Measurements from ENCODE around the gene LYRM4.
"Not testable (repeated sequence)": the region's sequence is repeated elsewhere in the genome, so short reads cannot be mapped to it uniquely, and the experiment has no call there.

LYRM4 gene

GRCh38 chr6:5139828-5140771 is 120.7 kb downstream of the LYRM4 start:
- DNase-seq: no peak

GRCh38 chr6:5138995-5139827 is 121.5 kb downstream of the LYRM4 start:
- DNase-seq: no peak

- no peak for DNase-seq
Measured at GRCh38 chr6:5136851-5137250, 123.9 kb downstream of the LYRM4 start.

- DNase-seq: peak; percentile 24
Measured at GRCh38 chr6:5135788-5136376, 124.9 kb downstream of the LYRM4 start.

- DNase-seq: no peak
Measured at GRCh38 chr6:5133943-5134342, 126.8 kb downstream of the LYRM4 start.

GRCh38 chr6:5132731-5133130 is 128.0 kb downstream of the LYRM4 start:
- DNase-seq: no peak

DNA sequence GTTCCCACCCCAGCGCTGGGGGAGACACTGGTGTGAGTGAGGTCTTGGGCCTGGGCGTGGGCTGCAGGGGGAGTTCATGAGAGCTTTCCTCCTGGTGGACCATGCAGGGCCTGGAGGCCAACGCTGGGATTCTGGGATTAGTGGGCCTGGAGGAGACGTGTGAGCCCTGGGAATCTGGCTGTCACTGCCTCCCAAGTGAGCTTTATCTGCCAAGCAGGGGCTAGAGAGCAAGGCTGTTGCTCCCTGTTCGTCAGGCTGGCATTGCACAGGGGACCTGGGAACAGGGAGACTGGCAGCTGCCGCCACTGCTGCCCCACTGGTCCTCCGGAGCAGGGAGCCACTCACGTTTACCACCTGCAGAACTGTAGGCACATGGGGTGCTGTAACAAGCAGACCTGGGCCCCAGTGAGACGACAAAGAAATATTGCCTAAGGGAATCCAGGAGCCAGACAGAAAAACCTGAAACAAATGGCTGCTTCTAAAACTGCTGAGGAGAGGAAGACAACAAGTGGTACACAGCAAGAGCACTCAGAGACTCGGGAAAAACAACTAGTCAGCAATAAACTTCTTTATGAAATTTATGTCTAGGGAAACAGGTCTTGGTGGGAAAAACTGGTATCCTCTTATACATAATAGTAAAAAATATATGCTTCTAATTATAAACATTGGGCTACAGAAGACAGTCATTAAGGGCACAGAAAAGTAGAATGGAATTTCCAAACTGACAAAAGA is 130.4 kb downstream of the LYRM4 start:
- no peak for DNase-seq

GRCh38 chr6:5128351-5128750 is 132.4 kb downstream of the LYRM4 start:
- no peak for DNase-seq

- no peak for DNase-seq
Measured at GRCh38 chr6:5127106-5127687, 133.6 kb downstream of the LYRM4 start.

GRCh38 chr6:5126214-5126613 is 134.5 kb downstream of the LYRM4 start:
- DNase-seq: no peak

DNA sequence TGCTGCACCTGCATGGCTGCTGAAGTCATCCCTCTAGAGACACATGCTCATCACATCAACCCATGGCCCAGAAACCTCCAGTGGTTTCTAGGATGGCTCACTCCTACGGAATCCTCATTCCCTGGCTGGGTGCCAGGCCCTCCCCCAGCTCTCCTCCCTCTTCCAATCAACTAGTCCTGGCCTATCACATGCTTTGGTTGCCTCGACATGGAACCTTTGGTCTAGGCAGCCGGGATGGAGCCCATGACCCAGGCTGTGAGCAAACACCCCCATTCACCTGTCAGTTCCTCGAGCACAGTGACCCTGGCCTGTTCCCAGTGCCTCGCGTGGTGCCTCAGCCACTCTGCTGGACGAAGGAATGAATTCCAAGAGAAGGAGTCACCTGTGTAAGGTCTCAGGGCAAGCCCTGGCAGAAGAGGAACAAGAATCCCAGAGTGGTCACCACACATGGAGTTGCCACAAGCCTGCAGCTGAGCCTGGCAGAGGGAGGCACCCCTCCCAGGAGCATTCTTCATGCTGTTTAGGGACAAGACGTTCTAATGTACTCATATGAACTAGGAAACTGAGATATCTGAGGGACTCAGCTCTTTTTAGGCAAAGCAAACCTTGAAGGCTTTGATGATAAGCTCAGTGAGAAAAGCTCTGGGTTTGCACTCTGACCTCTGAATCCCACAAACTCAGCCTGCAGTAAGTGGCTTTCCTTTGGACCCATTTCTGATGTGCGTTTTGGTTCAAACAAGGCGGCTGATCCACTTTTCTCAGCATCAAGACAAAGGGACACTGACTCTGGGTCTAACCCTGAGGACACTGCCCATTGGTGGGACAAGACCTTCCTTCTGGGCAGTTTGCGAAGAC is 135.4 kb downstream of the LYRM4 start:
- no peak for DNase-seq

- DNase-seq: no peak
Measured at GRCh38 chr6:5124526-5124925, 136.2 kb downstream of the LYRM4 start.

GRCh38 chr6:5123296-5124143 is 137.2 kb downstream of the LYRM4 start:
- DNase-seq: no peak

DNA sequence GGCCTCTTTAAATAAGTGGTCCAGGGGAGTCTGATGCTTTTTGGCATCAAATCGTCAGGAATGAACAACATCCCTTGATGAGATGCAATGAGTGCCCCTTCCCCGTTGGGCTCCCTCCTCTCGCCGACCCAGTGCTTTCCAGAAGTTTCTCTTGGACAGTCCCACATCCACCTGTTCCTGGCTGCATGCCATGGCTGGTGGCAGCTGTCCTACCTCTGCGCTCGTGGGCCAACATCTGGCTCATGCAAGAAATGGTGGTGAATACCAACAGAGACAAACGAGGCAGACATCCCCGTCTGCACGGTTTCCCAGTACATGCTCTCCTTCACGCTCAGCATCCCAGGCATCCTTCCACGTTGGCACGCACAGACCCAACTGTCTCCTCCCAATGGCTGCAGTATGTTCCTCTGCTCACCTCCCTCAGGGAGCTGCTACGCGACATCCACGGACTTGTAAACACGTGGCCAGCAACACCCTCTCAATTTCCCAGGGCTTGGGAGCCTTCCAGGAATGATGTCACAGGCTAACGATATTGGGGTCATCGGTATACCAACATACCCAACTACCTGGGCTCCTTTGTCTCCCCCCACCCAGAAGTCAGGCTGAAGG is 138.1 kb downstream of the LYRM4 start:
- no peak for DNase-seq

DNA sequence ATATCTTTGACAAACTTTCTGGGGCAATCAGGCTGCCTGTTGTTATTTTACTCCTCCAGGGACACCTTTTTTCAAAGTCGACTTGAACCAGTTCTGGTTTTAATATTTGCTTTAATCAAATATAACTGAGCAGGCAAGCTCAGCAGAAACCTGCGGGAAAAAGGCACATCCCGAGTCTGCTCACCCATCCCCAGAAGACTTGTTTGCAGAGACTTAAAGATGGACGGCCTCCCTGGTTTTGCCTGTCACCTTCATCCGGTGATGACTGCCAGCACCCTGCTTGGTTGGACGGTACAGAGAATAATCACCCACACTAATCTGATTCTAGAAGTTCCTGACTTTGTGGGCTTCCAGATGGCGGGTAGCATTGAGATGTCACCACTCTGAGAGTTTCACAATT is 138.8 kb downstream of the LYRM4 start:
- DNase-seq: no peak

- no peak for DNase-seq
Measured at GRCh38 chr6:5121479-5121878, 139.3 kb downstream of the LYRM4 start.

DNA sequence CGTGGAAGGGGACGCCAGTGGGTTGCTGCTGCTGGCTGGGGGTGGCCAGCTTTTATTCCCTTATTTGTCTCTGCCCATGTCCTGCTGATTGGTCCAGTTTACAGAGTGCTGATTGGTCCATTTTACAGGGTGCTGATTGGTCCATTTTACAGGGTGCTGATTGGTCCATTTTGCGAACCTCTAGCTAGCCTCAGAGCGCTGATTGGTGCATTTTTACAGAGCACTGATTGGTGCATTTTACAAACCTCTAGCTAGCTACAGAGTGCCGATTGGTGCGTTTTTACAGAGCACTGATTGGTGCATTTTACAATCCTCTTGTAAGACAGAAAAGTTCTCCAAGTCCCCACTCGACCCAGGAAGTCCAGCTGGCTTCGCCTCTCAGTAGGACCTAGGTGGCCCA is 140.2 kb downstream of the LYRM4 start:
- not testable (repeated sequence) for DNase-seq

DNA sequence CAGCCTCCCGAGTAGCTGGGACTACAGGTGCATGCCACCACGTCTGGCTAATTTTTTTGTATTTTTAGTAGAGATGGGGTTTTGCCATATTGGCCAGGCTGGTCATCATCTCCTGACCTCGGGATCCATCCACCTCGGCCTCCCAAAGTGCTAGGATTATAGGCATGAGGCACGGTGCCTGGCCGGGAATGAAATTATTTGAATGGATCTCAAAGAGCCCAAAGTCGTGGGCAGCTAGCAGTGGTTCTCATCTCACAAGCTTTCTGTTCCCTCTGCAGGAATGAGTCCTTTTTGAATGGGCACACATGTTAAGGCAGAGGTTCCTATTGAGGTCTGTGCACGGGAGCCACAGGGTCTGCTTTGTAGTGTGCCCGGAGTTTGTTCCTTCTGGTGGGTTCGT is 140.7 kb downstream of the LYRM4 start:
- DNase-seq: no peak

DNA sequence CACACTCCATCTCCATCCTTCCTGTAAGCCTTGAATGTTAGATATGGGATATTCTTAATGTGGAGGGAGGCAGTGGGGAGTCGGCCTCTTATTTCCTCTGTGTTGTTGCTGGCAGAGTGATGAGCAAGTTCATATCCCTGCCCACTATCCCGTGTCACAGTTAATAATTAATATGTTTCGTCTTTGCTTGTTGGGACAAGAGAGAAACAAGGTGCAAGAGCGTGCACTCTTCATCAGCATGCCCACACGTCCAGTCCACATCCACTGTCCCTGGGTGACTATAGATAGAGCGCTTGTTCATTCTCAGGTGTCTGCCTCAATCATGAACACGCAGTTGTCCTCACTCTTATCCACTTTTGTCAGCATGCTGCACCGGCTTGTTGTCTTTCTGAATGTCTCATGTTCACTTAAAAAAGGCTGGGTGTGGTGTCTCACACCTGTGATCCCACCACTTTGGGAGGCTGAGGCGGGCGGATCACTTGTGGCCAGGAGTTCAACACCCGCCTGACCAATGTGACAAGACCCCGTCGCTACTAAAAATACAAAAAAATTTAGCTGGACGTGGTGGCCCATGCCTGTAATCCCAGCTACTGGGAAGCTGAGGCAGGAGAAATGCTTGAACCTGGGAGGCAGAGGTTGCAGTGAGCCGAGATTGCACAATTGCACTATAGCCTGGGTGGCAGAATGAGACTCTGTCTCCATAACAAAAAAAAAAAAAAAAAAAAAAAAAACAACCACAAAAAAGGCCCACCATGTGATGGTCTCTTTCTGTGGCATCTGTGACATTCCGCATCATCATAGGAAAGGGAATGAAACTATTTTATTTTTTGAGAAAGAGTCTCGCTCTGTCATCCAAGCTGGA is 141.4 kb downstream of the LYRM4 start:
- no peak for DNase-seq
